ENCODE data around the gene FITM1. TPM values are rescaled to one million over a fixed set of nuclear protein-coding genes. Genes with fewer than 3 reads are reported as not detected.

FITM1 gene
- total RNA-seq, 1 experiment from 2014 or later = 0.72 TPM

DNA sequence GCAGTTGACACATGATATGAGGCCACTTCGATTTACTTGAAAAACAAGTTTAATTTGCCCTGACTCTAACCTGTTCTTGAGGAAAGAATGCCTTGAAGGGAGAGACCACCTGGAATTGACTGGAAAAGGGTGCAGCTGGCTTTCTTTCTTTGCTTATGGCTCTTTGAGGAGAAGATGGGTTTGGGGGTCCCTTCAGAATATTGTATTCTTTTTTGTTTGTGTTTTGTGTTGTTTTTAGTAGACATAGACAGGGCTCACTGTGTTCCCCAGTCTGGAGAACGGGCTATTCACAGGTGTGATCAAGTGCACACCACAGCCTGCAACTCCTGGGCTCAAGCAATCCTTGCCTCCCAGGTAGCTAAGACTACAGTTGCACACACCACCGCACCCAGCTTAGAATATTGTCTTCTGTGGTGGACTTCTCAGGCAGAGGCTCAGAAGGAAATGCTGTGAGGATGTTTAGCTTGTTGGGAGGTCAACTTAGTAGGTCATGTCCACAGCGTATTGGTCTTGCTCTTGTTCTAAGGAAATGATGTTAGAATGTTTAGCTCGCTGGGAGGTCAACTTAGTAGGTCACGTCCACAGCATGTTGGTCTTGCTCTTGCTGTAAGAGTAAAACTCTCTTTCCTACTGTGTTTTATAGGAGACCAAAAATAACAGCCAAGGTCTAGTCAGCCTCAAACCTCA lies 14.2 kb upstream of the FITM1 start:
- H3K27ac Mint-ChIP-seq = peak overlapping the region in 2 of 3 experiments; percentile 89 to 100; a peak in 2 of 7 replicates
- H3K4me2 ChIP-seq (ENCODE audit: insufficient read depth, insufficient read length, low read length) = peak overlapping the region; percentile 79

More for the DNA sequence above, 14.2 kb upstream of the FITM1 start:
- no peak overlapping the region for H3K27ac ChIP-seq (ENCODE audit: insufficient read length, low read depth, low read length)
- no peak overlapping the region for H3K56ac ChIP-seq (ENCODE audit: insufficient read length, low read depth, low read length)
- H3K4me3 Mint-ChIP-seq = peak overlapping the region; percentile 93 to 95
- no peaks in the 10 kb centered on the region for H3K9me3 ChIP-seq (ENCODE audit: control insufficient read depth, low read depth, low read length)
- H4K20me1 ChIP-seq (ENCODE audit: control insufficient read depth, insufficient read depth, insufficient read length) = no peaks in the 10 kb centered on the region
- H4K8ac ChIP-seq (replicated peaks; ENCODE audit: insufficient read length, low read depth, low read length) = no peak overlapping the region
- no peaks in the 10 kb centered on the region for H3K27me3 ChIP-seq (ENCODE audit: insufficient read depth, low read length)
- H3K4ac ChIP-seq (ENCODE audit: low read depth, low read length) = no peak overlapping the region
- peaks cover 13% of the 10 kb centered on the region for H3K23me2 ChIP-seq (ENCODE audit: insufficient read length, low read depth, low read length, poor library complexity, severe bottlenecking)
- no peak overlapping the region for H2BK5ac ChIP-seq (ENCODE audit: insufficient read length, low read length)
- no peak overlapping the region for H3K14ac ChIP-seq (ENCODE audit: insufficient read depth, low read length)
- no peak overlapping the region for H2BK12ac ChIP-seq (ENCODE audit: insufficient read length, low read depth, low read length)
- no peaks in the 10 kb centered on the region; a peak in 1 of 5 replicates for H3K9me3 Mint-ChIP-seq
- no peaks in the 10 kb centered on the region for H3K79me1 ChIP-seq (ENCODE audit: insufficient read depth, low read depth, low read length, poor library complexity, severe bottlenecking)
- WGBS (ENCODE audit: extremely low coverage, insufficient read length, low lambda C conversion rate) = no CpG with 5 or more reads among the region's 6 CpGs
- no peak overlapping the region for H2BK15ac ChIP-seq (ENCODE audit: low read depth, low read length)
- H2BK20ac ChIP-seq (ENCODE audit: low read depth, low read length, poor library complexity, severe bottlenecking) = no peak overlapping the region
- no peak overlapping the region for H3K23ac ChIP-seq (ENCODE audit: insufficient read length, low read depth, low read length)
- no peak for DNase-seq
- H3K36me3 Mint-ChIP-seq (ENCODE audit: insufficient read depth in 1 of 3, low read depth in 3 of 3) = peaks cover 18 to 52% (median 47%) of the 10 kb centered on the region in 3 experiments; a peak in 6 of 7 replicates
- peaks cover 3% of the 10 kb centered on the region; the same call in 1 of the 2 replicates for H3K27me3 Mint-ChIP-seq (ENCODE audit: low read depth)
- H3K4me1 Mint-ChIP-seq = peaks cover 12 to 15% of the 10 kb centered on the region in 2 experiments
- H4K5ac ChIP-seq (ENCODE audit: insufficient read length, low read depth, low read length) = no peak overlapping the region
- no peak for TF ChIP-seq CTCF (conservative IDR thresholded peaks at IDR 0.05)
- H2BK120ac ChIP-seq (ENCODE audit: low read depth, low read length, poor library complexity, severe bottlenecking) = no peak overlapping the region
- no peak overlapping the region for H2AFZ ChIP-seq (ENCODE audit: low read length)
- no peak overlapping the region for H4K91ac ChIP-seq (ENCODE audit: insufficient read length, low read depth, low read length)
- H3K79me2 ChIP-seq (ENCODE audit: insufficient read depth, low read length) = no peaks in the 10 kb centered on the region
- no peak overlapping the region for H2AK5ac ChIP-seq (ENCODE audit: insufficient read length, low read length)
- no peak overlapping the region for H3K18ac ChIP-seq (ENCODE audit: insufficient read length, low read depth, low read length)
- H3K9ac ChIP-seq (ENCODE audit: extremely low read depth, insufficient read length, low read length) = no peak overlapping the region
- H3T11ph ChIP-seq (ENCODE audit: low read length) = no peak overlapping the region
- H3K4me1 ChIP-seq (ENCODE audit: insufficient read depth, low read length) = no peaks in the 10 kb centered on the region

All from H9 (cell line).